Gastroesophageal sphincter (tissue), 4 donors: ENCODE measurements around the gene DENND6B. TPM values are rescaled to one million over a fixed set of nuclear protein-coding genes. Genes with fewer than 3 reads are reported as not detected.

ENCODE experiments used
- ATAC-seq: fragments of 150-250 bp; one replicate; pipeline ENCODE4 v1.9.1; 2016; ENCODE audit warnings: mild to moderate bottlenecking, moderate library complexity
- H3K27ac ChIP-seq, 4 donors: fragments of 200-600 bp; sonication (generic) in 3 of 4; 1 replicate in 3 of 4; 2 replicates in 1 of 4; pipeline ENCODE4 v1.5.1; 2016 to 2019
- H3K27me3 ChIP-seq: fragments of 200-600 bp; sonication (generic); one replicate; pipeline ENCODE4 v1.5.1; 2019
- H3K36me3 ChIP-seq, 2 donors: fragments of 200-600 bp; sonication (generic); one replicate each; pipeline ENCODE4 v1.5.1; 2019; ENCODE audit warnings: control low read depth in 1 of 2
- H3K4me1 ChIP-seq, 3 donors: fragments of 200-600 bp; sonication (generic); 1 replicate in 2 of 3; 2 replicates in 1 of 3; pipeline ENCODE4 v1.5.1; 2016 to 2019; ENCODE audit warnings: control low read depth in 2 of 3
- H3K4me3 ChIP-seq, 2 donors: fragments of 200-600 bp; sonication (generic); one replicate each; pipeline ENCODE4 v1.5.1; 2019; ENCODE audit warnings: mild to moderate bottlenecking in 1 of 2, moderate library complexity in 1 of 2
- H3K9me3 ChIP-seq, 3 donors: fragments of 200-600 bp; sonication (generic); one replicate each; pipeline ENCODE4 v1.5.1; 2017 to 2019; ENCODE audit warnings: control low read depth in 2 of 3
- CTCF ChIP-seq, 4 experiments: fragments of 200-600 bp in 2 of 4; fragments of 450-650 bp in 2 of 4; sonication (generic) in 1 of 4; IDR thresholded peaks; one replicate each; pipeline ENCODE4 v1.5.1; 2017 to 2019; ENCODE audit warnings: antibody characterized with exemption in 4 of 4, mild to moderate bottlenecking in 2 of 4, moderate library complexity in 2 of 4
- EP300 ChIP-seq: sonication (generic); formaldehyde crosslinking; IDR thresholded peaks from one replicate; pipeline ENCODE4 v1.6.1; 2017; ENCODE audit warnings: antibody characterized with exemption, mild to moderate bottlenecking
- POLR2A ChIP-seq, 2 donors: fragments of 450-650 bp; IDR thresholded peaks; one replicate each; pipeline ENCODE4 v1.6.1; 2017; ENCODE audit warnings: antibody characterized with exemption in 2 of 2, mild to moderate bottlenecking in 2 of 2, moderate library complexity in 1 of 2
- POLR2AphosphoS5 ChIP-seq: sonication (generic); formaldehyde crosslinking; IDR thresholded peaks from one replicate; pipeline ENCODE4 v1.6.1; 2017; ENCODE audit warnings: antibody characterized with exemption
- WGBS, 2 donors: methylation state at CpG; one replicate each; pipeline ENCODE4 v1.1.5; 2018; ENCODE audit warnings: low coverage in 1 of 2; 5-methylcytosine and 5-hydroxymethylcytosine counted together
- total RNA-seq, 4 donors: library from RNA; depleted of rRNA; stranded (reverse); fragments of >200 nt; gene quantifications; one replicate each; pipeline ENCODE4 v1.1.0, GENCODE V29; 2016

Gene DENND6B
- total RNA-seq, 4 donors from 2014 or later: 2.0 to 4.8 (median 2.8) TPM

GRCh38 chr22:50314455-50315288, 12.1 kb downstream of the DENND6B start:
- no peak for TF ChIP-seq POLR2AphosphoS5
- TF ChIP-seq POLR2A (IDR thresholded peaks at IDR 0.05): no peak
- no peak for TF ChIP-seq EP300
- TF ChIP-seq CTCF (IDR thresholded peaks at IDR 0.05): no peak
- no peak overlapping the region for H3K27ac ChIP-seq
- peak overlapping the region in 1 of 2 donors; percentile 12 for H3K4me3 ChIP-seq
- ATAC-seq: peak; percentile 50
- 52% methylated on average over 12 of the region's 33 CpGs; no CpG with 5 or more reads in 1 of the 2 donors for WGBS, 2 donors
- H3K36me3 ChIP-seq: peaks cover 0 to 10% of the 10 kb centered on the region in 2 donors
- H3K4me1 ChIP-seq: peaks cover 0 to 11% (median 0%) of the 10 kb centered on the region in 3 donors
- H3K9me3 ChIP-seq: no peaks in the 10 kb centered on the region
- H3K27me3 ChIP-seq: no peaks in the 10 kb centered on the region

GRCh38 chr22:50314081-50314454, 12.7 kb downstream of the DENND6B start:
- peak overlapping the region in 1 of 2 donors; percentile 12 for H3K4me3 ChIP-seq

GRCh38 chr22:50313600-50313999, 13.2 kb downstream of the DENND6B start:
- no peak for TF ChIP-seq POLR2A (IDR thresholded peaks at IDR 0.05)
- TF ChIP-seq EP300: no peak
- TF ChIP-seq CTCF (IDR thresholded peaks at IDR 0.05): no peak
- TF ChIP-seq POLR2AphosphoS5: no peak
- no peak for ATAC-seq
- Histone ChIP-seq H3K4me1 (peaks cover 0 to 21% (median 8%) of the 10 kb centered on the region in 3 donors), H3K4me3 (no peak overlapping the region), H3K36me3 (peaks cover 0 to 10% of the 10 kb centered on the region in 2 donors), H3K27me3 (no peaks in the 10 kb centered on the region), H3K27ac (no peak overlapping the region), H3K9me3 (no peaks in the 10 kb centered on the region)
- WGBS, 2 donors: no CpG with 5 or more reads among the region's 17 CpGs

More at GRCh38 chr22:50314081-50314454, 12.7 kb downstream of the DENND6B start:
- Histone ChIP-seq H3K4me1 (peaks cover 0 to 17% (median 3%) of the 10 kb centered on the region in 3 donors), H3K27ac (no peak overlapping the region), H3K27me3 (no peaks in the 10 kb centered on the region), H3K36me3 (peaks cover 0 to 10% of the 10 kb centered on the region in 2 donors), H3K9me3 (no peaks in the 10 kb centered on the region)
- ATAC-seq: no peak
- TF ChIP-seq POLR2A (IDR thresholded peaks at IDR 0.05): no peak
- TF ChIP-seq EP300: no peak
- no peak for TF ChIP-seq POLR2AphosphoS5
- TF ChIP-seq CTCF (IDR thresholded peaks at IDR 0.05): no peak
- WGBS, 2 donors: 80% methylated on average over 1 of the region's 14 CpGs; no CpG with 5 or more reads in 1 of the 2 donors

GRCh38 chr22:50313021-50313420, 13.8 kb downstream of the DENND6B start:
- TF ChIP-seq EP300: no peak
- TF ChIP-seq POLR2AphosphoS5: no peak
- TF ChIP-seq POLR2A (IDR thresholded peaks at IDR 0.05): no peak
- no peak for TF ChIP-seq CTCF (IDR thresholded peaks at IDR 0.05)
- Histone ChIP-seq H3K4me3 (no peak overlapping the region), H3K4me1 (peaks cover 0 to 27% (median 14%) of the 10 kb centered on the region in 3 donors), H3K9me3 (no peaks in the 10 kb centered on the region), H3K27me3 (no peaks in the 10 kb centered on the region), H3K27ac (no peak overlapping the region), H3K36me3 (peaks cover 0 to 10% of the 10 kb centered on the region in 2 donors)
- no peak for ATAC-seq
- 73 to 93% methylated on average over 3 to 5 of the region's 7 CpGs for WGBS, 2 donors

GRCh38 chr22:50312371-50312770, 14.4 kb downstream of the DENND6B start:
- no CpG with 5 or more reads among the region's 12 CpGs for WGBS, 2 donors
- Histone ChIP-seq H3K4me1 (peaks cover 0 to 31% (median 17%) of the 10 kb centered on the region in 3 donors), H3K4me3 (no peak overlapping the region), H3K36me3 (peaks cover 0 to 10% of the 10 kb centered on the region in 2 donors), H3K9me3 (no peaks in the 10 kb centered on the region), H3K27ac (no peak overlapping the region), H3K27me3 (no peaks in the 10 kb centered on the region)
- TF ChIP-seq EP300: no peak
- TF ChIP-seq POLR2A (IDR thresholded peaks at IDR 0.05): no peak
- TF ChIP-seq POLR2AphosphoS5: no peak
- no peak for TF ChIP-seq CTCF (IDR thresholded peaks at IDR 0.05)
- no peak for ATAC-seq
